ENCODE measurements around the gene TIMELESS.
"Not testable (repeated sequence)": the region's sequence is repeated elsewhere in the genome, so short reads cannot be mapped to it uniquely, and the experiment has no call there.

The TIMELESS gene, protein sequence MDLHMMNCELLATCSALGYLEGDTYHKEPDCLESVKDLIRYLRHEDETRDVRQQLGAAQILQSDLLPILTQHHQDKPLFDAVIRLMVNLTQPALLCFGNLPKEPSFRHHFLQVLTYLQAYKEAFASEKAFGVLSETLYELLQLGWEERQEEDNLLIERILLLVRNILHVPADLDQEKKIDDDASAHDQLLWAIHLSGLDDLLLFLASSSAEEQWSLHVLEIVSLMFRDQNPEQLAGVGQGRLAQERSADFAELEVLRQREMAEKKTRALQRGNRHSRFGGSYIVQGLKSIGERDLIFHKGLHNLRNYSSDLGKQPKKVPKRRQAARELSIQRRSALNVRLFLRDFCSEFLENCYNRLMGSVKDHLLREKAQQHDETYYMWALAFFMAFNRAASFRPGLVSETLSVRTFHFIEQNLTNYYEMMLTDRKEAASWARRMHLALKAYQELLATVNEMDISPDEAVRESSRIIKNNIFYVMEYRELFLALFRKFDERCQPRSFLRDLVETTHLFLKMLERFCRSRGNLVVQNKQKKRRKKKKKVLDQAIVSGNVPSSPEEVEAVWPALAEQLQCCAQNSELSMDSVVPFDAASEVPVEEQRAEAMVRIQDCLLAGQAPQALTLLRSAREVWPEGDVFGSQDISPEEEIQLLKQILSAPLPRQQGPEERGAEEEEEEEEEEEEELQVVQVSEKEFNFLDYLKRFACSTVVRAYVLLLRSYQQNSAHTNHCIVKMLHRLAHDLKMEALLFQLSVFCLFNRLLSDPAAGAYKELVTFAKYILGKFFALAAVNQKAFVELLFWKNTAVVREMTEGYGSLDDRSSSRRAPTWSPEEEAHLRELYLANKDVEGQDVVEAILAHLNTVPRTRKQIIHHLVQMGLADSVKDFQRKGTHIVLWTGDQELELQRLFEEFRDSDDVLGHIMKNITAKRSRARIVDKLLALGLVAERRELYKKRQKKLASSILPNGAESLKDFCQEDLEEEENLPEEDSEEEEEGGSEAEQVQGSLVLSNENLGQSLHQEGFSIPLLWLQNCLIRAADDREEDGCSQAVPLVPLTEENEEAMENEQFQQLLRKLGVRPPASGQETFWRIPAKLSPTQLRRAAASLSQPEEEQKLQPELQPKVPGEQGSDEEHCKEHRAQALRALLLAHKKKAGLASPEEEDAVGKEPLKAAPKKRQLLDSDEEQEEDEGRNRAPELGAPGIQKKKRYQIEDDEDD

DNA sequence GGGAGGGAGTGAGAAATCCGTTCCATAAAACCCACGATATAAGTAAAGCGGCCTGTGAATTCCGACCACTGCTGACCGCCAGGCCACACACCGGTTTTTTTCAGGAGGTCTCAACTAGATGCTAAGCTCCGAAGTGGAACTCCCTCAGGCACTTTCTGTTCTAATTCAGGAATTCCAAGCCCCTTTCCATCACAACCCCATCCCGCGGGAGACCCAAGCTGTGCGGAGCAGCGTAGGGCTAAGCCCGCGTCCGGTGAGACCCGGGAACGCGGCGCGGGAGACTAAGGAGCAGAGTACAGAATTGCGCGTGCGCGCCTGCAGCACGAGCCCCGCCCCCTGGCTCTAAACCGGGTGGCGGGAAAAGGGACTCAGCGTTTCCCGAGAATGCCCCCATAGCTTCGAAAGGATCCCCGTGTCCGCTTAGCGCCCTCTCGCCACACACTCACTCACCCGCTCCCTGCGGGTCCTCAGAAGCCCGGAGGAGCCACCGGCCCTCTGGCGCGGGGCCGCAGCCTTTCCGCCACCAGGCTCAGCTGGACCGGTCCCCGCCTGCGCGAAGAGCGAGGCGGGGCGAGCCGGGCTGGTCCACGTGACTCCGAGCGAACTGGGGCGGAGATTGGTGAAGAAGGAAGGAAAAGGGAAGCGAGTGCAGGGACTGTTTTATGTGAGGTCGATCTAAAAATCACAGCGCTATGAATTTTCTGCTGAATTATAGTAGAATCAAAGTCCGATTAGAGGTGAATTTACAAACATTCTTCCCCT, at the start of gene TIMELESS:
Gene TIMELESS, minus strand, starts transcription at position 567 of the 762 bp plus-strand sequence. CDS start 15,256 bp downstream, outside the sequence.
- H3K36me3 Mint-ChIP-seq = peaks cover 19 to 26% of the 10 kb centered on the region in 2 donors
- H3K27me3 Mint-ChIP-seq = no peaks in the 10 kb centered on the region
- H3K4me1 Mint-ChIP-seq = peaks cover 15 to 36% of the 10 kb centered on the region in 2 donors
- H3K9me3 Mint-ChIP-seq = peaks cover 3 to 4% of the 10 kb centered on the region in 2 donors
- H3K4me3 Mint-ChIP-seq = peak within 1 kb of the TSS; percentile 95 to 98
- peak; percentile 99 for ATAC-seq (replicated peaks)
- DNase-seq = peak; percentile 89
- peak within 1 kb of the TSS; percentile 96 for H3K27ac Mint-ChIP-seq

GRCh38 chr12:56498126-56498902, 49.1 kb upstream of the TIMELESS start:
- H3K36me3 Mint-ChIP-seq; DNase-seq; H3K4me1 Mint-ChIP-seq; ATAC-seq (replicated peaks); H3K27ac Mint-ChIP-seq; H3K4me3 Mint-ChIP-seq; H3K27me3 Mint-ChIP-seq; H3K9me3 Mint-ChIP-seq: not testable (repeated sequence)

GRCh38 chr12:56496704-56497103, 47.5 kb upstream of the TIMELESS start:
- H3K4me3 Mint-ChIP-seq = peak overlapping the region; percentile 61 to 71
- not testable (repeated sequence) for ATAC-seq (replicated peaks); H3K36me3 Mint-ChIP-seq; H3K9me3 Mint-ChIP-seq; H3K27me3 Mint-ChIP-seq; H3K4me1 Mint-ChIP-seq; H3K27ac Mint-ChIP-seq
- peak; percentile 51 for DNase-seq

- peaks cover 11 to 19% of the 10 kb centered on the region in 2 donors for H3K27me3 Mint-ChIP-seq
- not testable (repeated sequence) for H3K4me1 Mint-ChIP-seq; H3K9me3 Mint-ChIP-seq; H3K4me3 Mint-ChIP-seq; H3K27ac Mint-ChIP-seq; DNase-seq; H3K36me3 Mint-ChIP-seq; ATAC-seq (replicated peaks)
Measured at GRCh38 chr12:56494481-56494880, 45.3 kb upstream of the TIMELESS start.

GRCh38 chr12:56494106-56494415, 44.8 kb upstream of the TIMELESS start:
- not testable (repeated sequence) for H3K9me3 Mint-ChIP-seq; H3K4me3 Mint-ChIP-seq; H3K4me1 Mint-ChIP-seq; H3K36me3 Mint-ChIP-seq; H3K27ac Mint-ChIP-seq; DNase-seq; ATAC-seq (replicated peaks)
- peaks cover 11 to 19% of the 10 kb centered on the region in 2 donors for H3K27me3 Mint-ChIP-seq

GRCh38 chr12:56493409-56494105, 44.3 kb upstream of the TIMELESS start:
- not testable (repeated sequence) for H3K36me3 Mint-ChIP-seq; H3K27ac Mint-ChIP-seq; H3K4me1 Mint-ChIP-seq; ATAC-seq (replicated peaks); H3K4me3 Mint-ChIP-seq; DNase-seq; H3K9me3 Mint-ChIP-seq
- H3K27me3 Mint-ChIP-seq = peaks cover 11 to 20% of the 10 kb centered on the region in 2 donors

DNA sequence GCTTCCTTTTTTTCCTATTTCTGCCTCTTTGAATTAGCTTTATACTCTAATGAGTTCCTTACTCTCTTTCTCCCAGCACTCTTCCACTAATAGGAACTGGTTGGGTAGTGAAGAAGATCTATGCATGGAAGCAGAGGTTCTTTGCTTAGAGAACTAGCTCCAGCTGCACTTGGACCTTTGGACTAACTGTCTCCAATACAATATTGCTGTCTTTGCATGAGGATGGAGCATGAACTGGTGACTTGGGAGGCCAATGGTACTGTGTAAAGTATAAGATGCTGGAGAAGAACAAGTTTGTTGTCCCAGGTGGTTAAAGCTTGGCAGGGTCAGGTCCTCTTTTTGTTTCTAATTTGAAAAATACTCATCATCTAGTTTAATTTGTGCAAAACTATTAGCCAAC, 41.1 kb upstream of the TIMELESS start:
- ATAC-seq (replicated peaks) = no peak
- Mint-ChIP-seq H3K4me3 (no peak overlapping the region), H3K27me3 (peaks cover 15 to 25% of the 10 kb centered on the region in 2 donors), H3K9me3 (peaks cover 0 to 2% of the 10 kb centered on the region in 2 donors), H3K36me3 (peaks cover 5 to 19% of the 10 kb centered on the region in 2 donors), H3K4me1 (peaks cover 16 to 25% of the 10 kb centered on the region in 2 donors), H3K27ac (no peak overlapping the region)
- no peak for DNase-seq

GRCh38 chr12:56488041-56488955, 39.1 kb upstream of the TIMELESS start, which contains the start of gene GLS2:
Gene GLS2, minus strand, starts transcription at chr12:56488161. Its CDS starts 43 bp downstream, at chr12:56488118.
- peak; percentile 97 for ATAC-seq (replicated peaks)
- Mint-ChIP-seq H3K27me3 (peaks cover 15 to 22% of the 10 kb centered on the region in 2 donors), H3K9me3 (peaks cover 0 to 2% of the 10 kb centered on the region in 2 donors), H3K36me3 (peaks cover 2 to 19% of the 10 kb centered on the region in 2 donors), H3K27ac (peak within 1 kb of the TSS; percentile 78), H3K4me1 (peaks cover 16 to 25% of the 10 kb centered on the region in 2 donors), H3K4me3 (peak within 1 kb of the TSS; percentile 85 to 96)
- peak; percentile 70 for DNase-seq

- DNase-seq (peak; percentile 15), ATAC-seq (replicated peaks) (peak; percentile 50 to 51)
- peak overlapping the region; percentile 78 for H3K27ac Mint-ChIP-seq
- H3K9me3 Mint-ChIP-seq = peaks cover 0 to 2% of the 10 kb centered on the region in 2 donors
- peaks cover 15 to 19% of the 10 kb centered on the region in 2 donors for H3K27me3 Mint-ChIP-seq
- peaks cover 2 to 19% of the 10 kb centered on the region in 2 donors for H3K36me3 Mint-ChIP-seq
- H3K4me1 Mint-ChIP-seq = peaks cover 16 to 25% of the 10 kb centered on the region in 2 donors
- H3K4me3 Mint-ChIP-seq = peak overlapping the region; percentile 85 to 96
Measured at GRCh38 chr12:56487448-56488040, 38.3 kb upstream of the TIMELESS start.

DNA sequence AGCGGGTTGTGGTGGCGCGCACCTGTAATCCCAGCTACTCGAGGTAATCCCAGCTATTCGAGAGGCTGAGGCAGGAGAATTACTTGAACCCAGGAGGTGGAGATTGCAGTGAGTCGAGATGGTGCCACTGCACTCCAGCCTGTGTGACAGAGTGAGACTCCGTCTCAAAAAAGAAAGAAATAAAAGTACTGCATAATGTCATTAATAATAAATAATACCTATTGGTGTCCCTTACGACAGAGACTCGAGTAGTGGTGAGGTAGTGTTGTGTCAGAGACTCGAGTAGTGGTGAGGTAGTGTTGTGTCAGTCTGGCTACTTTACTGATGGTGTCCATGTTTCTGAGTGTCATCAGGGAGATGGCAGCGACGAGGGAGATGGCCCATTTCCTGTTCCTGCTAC, 37.5 kb upstream of the TIMELESS start:
- no peak overlapping the region for H3K27ac Mint-ChIP-seq
- peaks cover 12 to 19% of the 10 kb centered on the region in 2 donors for H3K27me3 Mint-ChIP-seq
- no peak overlapping the region for H3K4me3 Mint-ChIP-seq
- DNase-seq = no peak
- H3K36me3 Mint-ChIP-seq = peaks cover 2 to 22% of the 10 kb centered on the region in 2 donors
- peaks cover 0 to 2% of the 10 kb centered on the region in 2 donors for H3K9me3 Mint-ChIP-seq
- peaks cover 20 to 25% of the 10 kb centered on the region in 2 donors for H3K4me1 Mint-ChIP-seq
- ATAC-seq (replicated peaks) = no peak

DNA sequence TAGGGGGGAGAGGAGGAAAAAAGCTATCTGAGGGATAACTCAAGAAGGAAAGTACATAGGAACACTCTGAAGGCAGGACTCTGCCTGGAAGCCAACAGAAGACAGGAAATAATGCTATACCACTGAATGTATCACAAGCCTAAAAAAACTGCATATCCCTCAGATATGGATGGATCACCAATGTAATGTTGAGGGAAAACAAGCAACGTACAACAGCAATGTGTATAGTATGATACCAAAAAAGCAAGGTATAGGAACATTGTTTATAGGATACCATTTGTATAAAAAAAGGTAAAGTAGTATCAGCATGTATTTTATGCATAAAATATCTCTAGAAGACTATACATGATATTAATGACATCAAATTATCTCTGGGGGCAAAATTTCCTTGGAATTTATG, 35.3 kb upstream of the TIMELESS start:
- Mint-ChIP-seq H3K4me1 (peaks cover 28 to 33% of the 10 kb centered on the region in 2 donors), H3K27ac (no peak overlapping the region), H3K27me3 (peaks cover 4 to 7% of the 10 kb centered on the region in 2 donors), H3K9me3 (peaks cover 0 to 2% of the 10 kb centered on the region in 2 donors), H3K36me3 (peaks cover 6 to 30% of the 10 kb centered on the region in 2 donors), H3K4me3 (no peak overlapping the region)
- ATAC-seq (replicated peaks) = no peak
- no peak for DNase-seq
